K562 (cell line): ENCODE data around the gene HPD. TPM values are rescaled to one million over a fixed set of nuclear protein-coding genes. Genes with fewer than 3 reads are reported as not detected.

ENCODE experiments used
- CBX2 ChIP-seq: fragments of 200-600 bp; sonication (generic); IDR thresholded peaks from one replicate; pipeline ENCODE4 v1.6.1; 2012; ENCODE audit warnings: mild to moderate bottlenecking, low read length, inconsistent platforms; ENCODE audit not compliant: insufficient read depth, poor library complexity, severe bottlenecking
- FOSL1 ChIP-seq: fragments of 200-800 bp; sonication (Bioruptor generic); conservative IDR thresholded peaks from 2 replicates; pipeline ENCODE4 v1.6.1; 2016; ENCODE audit warnings: missing genetic modification characterization, missing compliant biosample characterization
- GTF2A2 ChIP-seq: IDR thresholded peaks from 2 replicates; pipeline ENCODE4 v1.6.1; 2016; ENCODE audit warnings: mild to moderate bottlenecking, missing genetic modification characterization, missing compliant biosample characterization
- HINFP ChIP-seq: fragments of 450-650 bp; conservative IDR thresholded peaks from 2 replicates; pipeline ENCODE4 v1.6.1; 2016; ENCODE audit warnings: missing genetic modification characterization, low read depth, mild to moderate bottlenecking, control low read depth, missing compliant biosample characterization
- IRF9 ChIP-seq: fragments of 450-650 bp; IDR thresholded peaks from 2 replicates; pipeline ENCODE4 v1.6.1; 2016; ENCODE audit warnings: missing biosample characterization, missing genetic modification characterization
- KLF13 ChIP-seq: fragments of 450-650 bp; IDR thresholded peaks from 2 replicates; pipeline ENCODE4 v1.6.1; 2016; ENCODE audit warnings: missing genetic modification characterization, low read depth, mild to moderate bottlenecking, missing compliant biosample characterization, moderate library complexity, borderline replicate concordance
- MXD1 ChIP-seq: fragments of 250-450 bp; sonication (Bioruptor Pico); IDR thresholded peaks from 2 replicates; pipeline ENCODE4 v1.8.0; 2021; ENCODE audit warnings: borderline replicate concordance, mild to moderate bottlenecking, moderate library complexity; ENCODE audit not compliant: poor library complexity, severe bottlenecking
- NCOA4 ChIP-seq: fragments of 450-650 bp; IDR thresholded peaks from 2 replicates; pipeline ENCODE4 v1.6.1; 2018; ENCODE audit warnings: mild to moderate bottlenecking; ENCODE audit not compliant: partially characterized antibody
- NEUROD1 ChIP-seq: fragments of 150-350 bp; IDR thresholded peaks from 2 replicates; pipeline ENCODE4 v1.6.1; 2014; ENCODE audit warnings: borderline replicate concordance, low read length, low read depth; ENCODE audit not compliant: partially characterized antibody
- NR2C1 ChIP-seq, 2 experiments: fragments of 450-650 bp; IDR thresholded peaks; 2 replicates each; pipeline ENCODE4 v1.6.1; 2017; ENCODE audit warnings: mild to moderate bottlenecking in 2 of 2, antibody characterized with exemption in 1 of 2, inconsistent platforms in 1 of 2, missing compliant biosample characterization in 1 of 2, missing genetic modification characterization in 1 of 2
- RBM15 ChIP-seq: fragments of 200-400 bp; formaldehyde crosslinking; IDR thresholded peaks from 2 replicates; pipeline ENCODE4 v1.6.1; 2018; ENCODE audit warnings: mild to moderate bottlenecking, low read length, moderate library complexity; ENCODE audit not compliant: insufficient read depth
- RCOR1 ChIP-seq, 2 experiments: IDR thresholded peaks; 2 replicates each; pipeline ENCODE4 v1.6.1; 2012; ENCODE audit warnings: low read depth in 2 of 2, low read length in 2 of 2, borderline replicate concordance in 1 of 2, improper control_type of control experiment in 1 of 2
- SRSF1 ChIP-seq: fragments of 200-400 bp; formaldehyde crosslinking; IDR thresholded peaks from 2 replicates; pipeline ENCODE4 v1.6.1; 2017; ENCODE audit warnings: mild to moderate bottlenecking, low read depth, low read length, moderate library complexity
- ZBTB11 ChIP-seq, 3 experiments: fragments of 200-800 bp in 1 of 3; fragments of 250-450 bp in 1 of 3; fragments of 450-650 bp in 1 of 3; sonication (Bioruptor Pico) in 1 of 3; sonication (Bioruptor generic) in 1 of 3; formaldehyde crosslinking in 1 of 3; IDR thresholded peaks; 2 replicates each; pipeline versions ENCODE4 v1.6.1 to v1.8.0; 2016 to 2022; ENCODE audit warnings: mild to moderate bottlenecking in 2 of 3, missing genetic modification characterization in 2 of 3, missing compliant biosample characterization in 1 of 3, moderate library complexity in 1 of 3
- ZBTB9 ChIP-seq: fragments of 450-650 bp; formaldehyde crosslinking; IDR thresholded peaks from 2 replicates; pipeline ENCODE4 v1.4.0; 2020; ENCODE audit warnings: mild to moderate bottlenecking, moderate library complexity
- polyA plus RNA-seq, 8 experiments: library from polyadenylated mRNA; depleted of rRNA in 4 of 8; stranded (reverse) in 5 of 8; unstranded in 3 of 8; fragments of >200 nt; fragmentation: Nextera tagmentation in 2 of 8; fragmentation: Illumina TruSeq in 1 of 8; extraction: Ambion mirVana in 2 of 8; extraction: Trizol in 1 of 8; gene quantifications; 2 replicates each; pipeline versions ENCODE4 v1.2.1 to v1.2.3, GENCODE V29; 2011 to 2014; ENCODE audit warnings: inconsistent platforms in 1 of 8, missing spikeins in 1 of 8
- total RNA-seq, 7 experiments: library from RNA; depleted of rRNA in 6 of 7; stranded (reverse); fragments of >200 nt in 6 of 7; fragmentation: Illumina TruSeq in 2 of 7; extraction: Trizol in 2 of 7; gene quantifications; 2 replicates each; pipeline versions ENCODE4 v1.2.1 to v1.2.3, GENCODE V29; 2011 to 2021; ENCODE audit warnings: low replicate concordance in 1 of 7

HPD gene
- total and polyA plus RNA-seq, 9 of the 15 experiments (the other 6 are each of a cell fraction or from before 2014, with no cell fraction given): 0.06 to 0.29 (median 0.07) TPM; not detected in 4

GRCh38 chr12:121800694-121801594, 57.7 kb downstream of the HPD start (continued):
- TF ChIP-seq ZBTB9 (CRISPR knock-in tag) (peak; percentile 90; the same call in 1 of the 2 replicates), IRF9 (tag) (0 out of 2 replicates have a peak, but pooled peaks have one; percentile 20), KLF13 (tag) (peak; percentile 39; the same call in 1 of the 2 replicates), RBM15 (0 out of 2 replicates have a peak, but pooled peaks have one; percentile 73), HINFP (tag) (no peak), SRSF1 (0 out of 2 replicates have a peak, but pooled peaks have one; percentile 58), ZBTB11 (CRISPR knock-in tag; IDR thresholded peaks at IDR 0.05) (peak in 1 of 3 experiments; percentile 67; a peak in 2 of 6 replicates), CBX2 (no peak), GTF2A2 (tag) (no peak; the same call in 1 of the 2 replicates), RCOR1 (IDR thresholded peaks at IDR 0.05; ENCODE audit: borderline replicate concordance in 1 of 2, low read depth in 2 of 2, low read length in 2 of 2) (no peak), FOSL1 (tag) (0 out of 2 replicates have a peak, but pooled peaks have one; percentile 14), NEUROD1 (no peak), NCOA4 (no peak), MXD1 (CRISPR knock-in tag) (no peak), NR2C1 (IDR thresholded peaks at IDR 0.05) (no peak), NR2C1 (tag; IDR thresholded peaks at IDR 0.05) (peak; percentile 21; the same call in 1 of the 2 replicates)
